HEK293T (cell line): ENCODE results near the gene ACTR3.

ENCODE experiments used
- BHLHE40 ChIP-seq: fragments of 450-650 bp; IDR thresholded peaks from 2 replicates; pipeline ENCODE4 v1.6.1; 2016; ENCODE audit warnings: mild to moderate bottlenecking, moderate library complexity, borderline replicate concordance
- CTBP1 ChIP-seq: fragments of 450-650 bp; IDR thresholded peaks from 2 replicates; pipeline ENCODE4 v1.6.1; 2016; ENCODE audit warnings: borderline replicate concordance
- ELF4 ChIP-seq: fragments of 450-650 bp; IDR thresholded peaks from 2 replicates; pipeline ENCODE4 v1.6.1; 2017; ENCODE audit warnings: antibody characterized with exemption
- FOXK2 ChIP-seq: fragments of 450-650 bp; IDR thresholded peaks from 2 replicates; pipeline ENCODE4 v1.6.1; 2016; ENCODE audit warnings: mild to moderate bottlenecking
- FOXM1 ChIP-seq: fragments of 450-650 bp; IDR thresholded peaks from 2 replicates; pipeline ENCODE4 v1.6.1; 2017; ENCODE audit warnings: mild to moderate bottlenecking, borderline replicate concordance
- LEF1 ChIP-seq: fragments of 450-650 bp; IDR thresholded peaks from 2 replicates; pipeline ENCODE4 v1.6.1; 2017; ENCODE audit warnings: mild to moderate bottlenecking, borderline replicate concordance
- NFRKB ChIP-seq: fragments of 450-650 bp; IDR thresholded peaks from 2 replicates; pipeline ENCODE4 v1.6.1; 2016; ENCODE audit warnings: mild to moderate bottlenecking, moderate library complexity
- PKNOX1 ChIP-seq: fragments of 450-650 bp; IDR thresholded peaks from 2 replicates; pipeline ENCODE4 v1.6.1; 2016
- SP1 ChIP-seq: fragments of 450-650 bp; IDR thresholded peaks from 2 replicates; pipeline ENCODE4 v1.6.1; 2017
- SUZ12 ChIP-seq: fragments of 450-650 bp; IDR thresholded peaks from 2 replicates; pipeline ENCODE4 v1.6.1; 2016; ENCODE audit warnings: mild to moderate bottlenecking
- ZNF384 ChIP-seq: fragments of 450-650 bp; IDR thresholded peaks from 2 replicates; pipeline ENCODE4 v1.6.1; 2016

GRCh38 chr2:114007436-114007835 lies 117.5 kb downstream of the ACTR3 start:
- TF ChIP-seq ELF4 (no peak), BHLHE40 (no peak), NFRKB (no peak), CTBP1 (no peak), PKNOX1 (no peak), ZNF384 (no peak), SUZ12 (no peak), FOXK2 (no peak), SP1 (no peak), LEF1 (no peak), FOXM1 (no peak)
